ENCODE measurements around the gene AP2B1.

DNA sequence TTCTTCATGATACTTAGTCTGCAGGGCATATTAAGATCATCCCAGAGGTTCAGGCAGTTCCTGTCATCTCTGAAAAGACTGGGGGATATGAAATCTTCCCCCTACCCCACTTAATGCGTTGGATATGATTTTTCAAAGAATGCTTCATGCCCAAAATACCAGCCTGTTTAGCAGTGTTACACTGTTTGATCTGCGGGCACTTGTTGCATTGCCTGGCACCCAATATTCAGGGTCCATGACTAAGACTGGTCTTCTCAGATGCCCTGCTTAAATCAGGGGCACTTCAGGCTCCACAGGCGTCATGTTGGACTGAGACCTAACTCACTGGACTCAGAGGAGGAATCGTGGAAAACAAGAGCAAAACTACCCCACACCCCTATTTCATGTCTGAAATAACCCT is 137.9 kb downstream of the AP2B1 start:
- TF ChIP-seq GATA2 (CRISPR knock-in tag; IDR thresholded peaks at IDR 0.05) = no peak
- TF ChIP-seq, protein P1, sequence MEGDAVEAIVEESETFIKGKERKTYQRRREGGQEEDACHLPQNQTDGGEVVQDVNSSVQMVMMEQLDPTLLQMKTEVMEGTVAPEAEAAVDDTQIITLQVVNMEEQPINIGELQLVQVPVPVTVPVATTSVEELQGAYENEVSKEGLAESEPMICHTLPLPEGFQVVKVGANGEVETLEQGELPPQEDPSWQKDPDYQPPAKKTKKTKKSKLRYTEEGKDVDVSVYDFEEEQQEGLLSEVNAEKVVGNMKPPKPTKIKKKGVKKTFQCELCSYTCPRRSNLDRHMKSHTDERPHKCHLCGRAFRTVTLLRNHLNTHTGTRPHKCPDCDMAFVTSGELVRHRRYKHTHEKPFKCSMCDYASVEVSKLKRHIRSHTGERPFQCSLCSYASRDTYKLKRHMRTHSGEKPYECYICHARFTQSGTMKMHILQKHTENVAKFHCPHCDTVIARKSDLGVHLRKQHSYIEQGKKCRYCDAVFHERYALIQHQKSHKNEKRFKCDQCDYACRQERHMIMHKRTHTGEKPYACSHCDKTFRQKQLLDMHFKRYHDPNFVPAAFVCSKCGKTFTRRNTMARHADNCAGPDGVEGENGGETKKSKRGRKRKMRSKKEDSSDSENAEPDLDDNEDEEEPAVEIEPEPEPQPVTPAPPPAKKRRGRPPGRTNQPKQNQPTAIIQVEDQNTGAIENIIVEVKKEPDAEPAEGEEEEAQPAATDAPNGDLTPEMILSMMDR (IDR thresholded peaks at IDR 0.05) = no peak
- no peak for TF ChIP-seq RFX5 (IDR thresholded peaks at IDR 0.05; ENCODE audit: low read length)
- TF ChIP-seq YY1 (IDR thresholded peaks at IDR 0.05; ENCODE audit: low read depth) = no peak
- TF ChIP-seq FOXM1 (IDR thresholded peaks at IDR 0.05; ENCODE audit: low read depth) = no peak
- TF ChIP-seq EZH2phosphoT487 (IDR thresholded peaks at IDR 0.05; ENCODE audit: borderline replicate concordance, low read depth) = no peak
- no peak for TF ChIP-seq POLR2AphosphoS5 (IDR thresholded peaks at IDR 0.05; ENCODE audit: low read depth, low read length)
- no peak for TF ChIP-seq FOSL2 (IDR thresholded peaks at IDR 0.05; ENCODE audit: borderline replicate concordance, low read depth)
- no peak for TF ChIP-seq RAD21 (IDR thresholded peaks at IDR 0.05; ENCODE audit: low read length)
- no peak for TF ChIP-seq MEF2A (IDR thresholded peaks at IDR 0.05; ENCODE audit: borderline replicate concordance, low read depth)
- TF ChIP-seq NFIC (IDR thresholded peaks at IDR 0.05; ENCODE audit: borderline replicate concordance) = no peak
